Suprapubic skin (tissue), 3 donors: ENCODE results near the gene LRRC4C.

Source experiments
- EP300 ChIP-seq: sonication (generic); formaldehyde crosslinking; IDR thresholded peaks from one replicate; pipeline ENCODE4 v1.6.1; 2017; ENCODE audit warnings: antibody characterized with exemption
- TF ChIP-seq, protein P1 (sequence below), 2 donors: fragments of 200-600 bp in 1 of 2; fragments of 450-650 bp in 1 of 2; sonication (generic) in 1 of 2; IDR thresholded peaks; one replicate each; pipeline ENCODE4 v1.5.1; 2016 to 2019; ENCODE audit warnings: antibody characterized with exemption in 2 of 2, mild to moderate bottlenecking in 1 of 2, moderate library complexity in 1 of 2

DNA sequence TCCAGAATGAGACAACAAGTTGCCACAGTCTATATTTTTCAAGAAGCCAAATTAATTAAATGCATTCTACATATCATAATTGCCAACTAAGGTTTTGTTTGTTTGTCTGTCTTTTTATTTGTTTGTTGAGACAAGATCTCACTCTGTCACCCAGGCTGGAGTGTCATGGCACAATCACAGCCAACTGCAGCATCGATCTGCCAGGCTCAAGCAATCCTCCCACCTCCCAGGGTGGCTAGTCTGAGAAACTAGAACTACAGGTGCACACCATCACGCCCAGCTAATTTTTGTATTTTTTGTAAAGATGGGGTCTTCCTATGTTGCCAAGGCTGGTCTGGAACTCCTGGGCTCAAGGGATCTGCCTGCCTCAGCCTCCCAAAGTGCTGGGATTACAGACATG, 140.0 kb downstream of the LRRC4C start:
- TF ChIP-seq, protein P1, sequence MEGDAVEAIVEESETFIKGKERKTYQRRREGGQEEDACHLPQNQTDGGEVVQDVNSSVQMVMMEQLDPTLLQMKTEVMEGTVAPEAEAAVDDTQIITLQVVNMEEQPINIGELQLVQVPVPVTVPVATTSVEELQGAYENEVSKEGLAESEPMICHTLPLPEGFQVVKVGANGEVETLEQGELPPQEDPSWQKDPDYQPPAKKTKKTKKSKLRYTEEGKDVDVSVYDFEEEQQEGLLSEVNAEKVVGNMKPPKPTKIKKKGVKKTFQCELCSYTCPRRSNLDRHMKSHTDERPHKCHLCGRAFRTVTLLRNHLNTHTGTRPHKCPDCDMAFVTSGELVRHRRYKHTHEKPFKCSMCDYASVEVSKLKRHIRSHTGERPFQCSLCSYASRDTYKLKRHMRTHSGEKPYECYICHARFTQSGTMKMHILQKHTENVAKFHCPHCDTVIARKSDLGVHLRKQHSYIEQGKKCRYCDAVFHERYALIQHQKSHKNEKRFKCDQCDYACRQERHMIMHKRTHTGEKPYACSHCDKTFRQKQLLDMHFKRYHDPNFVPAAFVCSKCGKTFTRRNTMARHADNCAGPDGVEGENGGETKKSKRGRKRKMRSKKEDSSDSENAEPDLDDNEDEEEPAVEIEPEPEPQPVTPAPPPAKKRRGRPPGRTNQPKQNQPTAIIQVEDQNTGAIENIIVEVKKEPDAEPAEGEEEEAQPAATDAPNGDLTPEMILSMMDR (IDR thresholded peaks at IDR 0.05): no peak
- no peak for TF ChIP-seq EP300
